ENCODE results near the gene OCEL1.

OCEL1 gene

GRCh38 chr19:17210296-17210695, 15.7 kb upstream of the OCEL1 start:
- DNase-seq: no peak

- peak; percentile 25 for DNase-seq
These were observed 14.2 kb upstream of the OCEL1 start for GRCh38 chr19:17211547-17212446.

- DNase-seq: no peak
These were observed 12.7 kb upstream of the OCEL1 start for GRCh38 chr19:17213334-17213733.

- no peak for DNase-seq
These were observed 11.4 kb upstream of the OCEL1 start for GRCh38 chr19:17214508-17215126.

- DNase-seq: peak; percentile 94
These were observed 10.7 kb upstream of the OCEL1 start, which contains the start of gene USE1 for GRCh38 chr19:17215127-17215971. Gene USE1 (plus strand): TSS chr19:17215357. CDS start chr19:17215406, 49 bp downstream.

- no peak for DNase-seq
These were observed 9.9 kb upstream of the OCEL1 start for GRCh38 chr19:17216058-17216670.

GRCh38 chr19:17219286-17219685, 6.7 kb upstream of the OCEL1 start:
- no peak for DNase-seq

GRCh38 chr19:17220207-17220758, 5.7 kb upstream of the OCEL1 start:
- no peak for DNase-seq

- DNase-seq: no peak
These were observed 973 bp upstream of the OCEL1 start for GRCh38 chr19:17225053-17225452.

- DNase-seq: no peak
These were observed 1.9 kb downstream of the OCEL1 start for GRCh38 chr19:17227798-17228367.

- no peak for DNase-seq
These were observed 3.9 kb downstream of the OCEL1 start for GRCh38 chr19:17229890-17230289.

GRCh38 chr19:17232258-17232657, 6.2 kb downstream of the OCEL1 start:
- no peak for DNase-seq

- DNase-seq: no peak
These were observed 8.9 kb downstream of the OCEL1 start for GRCh38 chr19:17234911-17235299.

- peak; percentile 70 for DNase-seq
These were observed 9.4 kb downstream of the OCEL1 start for GRCh38 chr19:17235300-17235970.

- no peak for DNase-seq
These were observed 10.1 kb downstream of the OCEL1 start for GRCh38 chr19:17235971-17236777.

- DNase-seq: no peak
These were observed 11.0 kb downstream of the OCEL1 start for GRCh38 chr19:17236811-17237543.

- DNase-seq: no peak
These were observed 12.0 kb downstream of the OCEL1 start for GRCh38 chr19:17237747-17238706.

- DNase-seq: no peak
These were observed 14.2 kb downstream of the OCEL1 start for GRCh38 chr19:17240062-17240752.
